BE2C (cell line): ENCODE data around the gene KIAA0408. TPM values are rescaled to one million over a fixed set of nuclear protein-coding genes. Genes with fewer than 3 reads are reported as not detected.

Source experiments
- DNase-seq: peaks from one replicate; pipeline ENCODE4 v3.0.0-alpha.2; 2020
- H3K27me3 ChIP-seq: fragments of 250-450 bp; sonication (Bioruptor Pico); 2 replicates; pipeline ENCODE4 v1.5.1; 2020; ENCODE audit warnings: mild to moderate bottlenecking
- H3K36me3 ChIP-seq: fragments of 250-450 bp; sonication (Bioruptor Pico); 2 replicates; pipeline ENCODE4 v1.5.1; 2020; ENCODE audit warnings: mild to moderate bottlenecking
- H3K4me1 ChIP-seq: fragments of 250-450 bp; sonication (Bioruptor Pico); 2 replicates; pipeline ENCODE4 v1.5.1; 2020
- H3K4me3 ChIP-seq: 2 replicates; pipeline ENCODE4 v1.5.1; 2011; ENCODE audit warnings: low read depth, low read length
- H3K9me3 ChIP-seq: fragments of 250-450 bp; sonication (Bioruptor Pico); 2 replicates; pipeline ENCODE4 v1.5.1; 2020
- polyA plus RNA-seq: library from polyadenylated mRNA; unstranded; fragments of >200 nt; gene quantifications from one replicate; pipeline ENCODE4 v1.2.1, GENCODE V29; 2012; ENCODE audit warnings: low read depth, missing spikeins; ENCODE audit not compliant: insufficient read length, insufficient read depth
- TF ChIP-seq, protein P1 (sequence below): IDR thresholded peaks from 2 replicates; pipeline ENCODE4 v1.5.1; 2012; ENCODE audit warnings: mild to moderate bottlenecking, low read depth, low read length

Gene KIAA0408
- polyA plus RNA-seq = 33.3 TPM

DNA sequence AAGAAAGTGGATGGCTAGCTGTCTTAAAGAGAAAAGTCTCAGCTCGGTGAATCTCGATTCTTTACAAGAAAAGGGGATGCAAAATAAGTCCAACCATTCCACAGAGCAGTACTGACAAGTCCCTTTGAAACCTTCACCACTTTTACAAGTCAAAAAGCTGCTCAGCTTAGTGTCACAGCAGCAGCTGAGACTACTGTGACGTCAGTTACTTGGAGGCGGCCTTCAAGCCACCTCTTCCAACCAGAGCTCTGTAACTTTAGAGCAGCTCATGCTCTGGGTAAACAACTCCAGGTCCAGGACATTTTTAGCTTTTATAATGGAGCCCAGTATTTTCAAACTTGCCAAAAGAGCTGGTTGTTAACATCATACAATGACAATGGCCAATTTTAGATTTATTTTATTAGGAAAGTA is at the start of gene KIAA0408:
TSS of gene KIAA0408 (minus strand) at position 159 of the 411 bp plus-strand sequence. CDS start 5,408 bp downstream, outside the sequence.
- Histone ChIP-seq H3K4me3 (no peak within 1 kb of the TSS), H3K36me3 (peaks cover 40% of the 10 kb centered on the region), H3K4me1 (no peaks in the 10 kb centered on the region), H3K27me3 (no peaks in the 10 kb centered on the region), H3K9me3 (no peaks in the 10 kb centered on the region)
- DNase-seq = no peak
- TF ChIP-seq, protein P1, sequence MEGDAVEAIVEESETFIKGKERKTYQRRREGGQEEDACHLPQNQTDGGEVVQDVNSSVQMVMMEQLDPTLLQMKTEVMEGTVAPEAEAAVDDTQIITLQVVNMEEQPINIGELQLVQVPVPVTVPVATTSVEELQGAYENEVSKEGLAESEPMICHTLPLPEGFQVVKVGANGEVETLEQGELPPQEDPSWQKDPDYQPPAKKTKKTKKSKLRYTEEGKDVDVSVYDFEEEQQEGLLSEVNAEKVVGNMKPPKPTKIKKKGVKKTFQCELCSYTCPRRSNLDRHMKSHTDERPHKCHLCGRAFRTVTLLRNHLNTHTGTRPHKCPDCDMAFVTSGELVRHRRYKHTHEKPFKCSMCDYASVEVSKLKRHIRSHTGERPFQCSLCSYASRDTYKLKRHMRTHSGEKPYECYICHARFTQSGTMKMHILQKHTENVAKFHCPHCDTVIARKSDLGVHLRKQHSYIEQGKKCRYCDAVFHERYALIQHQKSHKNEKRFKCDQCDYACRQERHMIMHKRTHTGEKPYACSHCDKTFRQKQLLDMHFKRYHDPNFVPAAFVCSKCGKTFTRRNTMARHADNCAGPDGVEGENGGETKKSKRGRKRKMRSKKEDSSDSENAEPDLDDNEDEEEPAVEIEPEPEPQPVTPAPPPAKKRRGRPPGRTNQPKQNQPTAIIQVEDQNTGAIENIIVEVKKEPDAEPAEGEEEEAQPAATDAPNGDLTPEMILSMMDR = no peak

DNA sequence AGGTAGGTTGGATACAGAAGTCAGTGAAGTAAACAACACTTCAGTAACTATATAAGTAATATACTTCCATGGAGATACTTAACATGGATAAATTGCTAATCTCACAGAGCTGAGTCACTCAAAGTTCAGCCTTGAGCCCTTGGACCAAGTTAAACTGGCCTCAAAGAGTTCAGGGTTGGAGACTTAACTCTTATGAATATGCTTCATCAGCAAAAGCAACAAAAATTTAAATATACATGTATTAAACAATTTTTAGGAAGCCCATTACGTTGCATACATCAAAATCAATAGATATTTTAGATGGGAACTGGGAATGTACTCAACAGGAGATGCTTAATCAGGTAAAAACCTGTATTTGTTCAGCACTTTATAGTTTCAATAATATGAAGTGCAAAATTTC is 47.7 kb upstream of the KIAA0408 start:
- DNase-seq = no peak
- Histone ChIP-seq H3K36me3 (peaks cover 84% of the 10 kb centered on the region), H3K27me3 (no peaks in the 10 kb centered on the region), H3K4me3 (no peak overlapping the region), H3K4me1 (peaks cover 15% of the 10 kb centered on the region), H3K9me3 (no peaks in the 10 kb centered on the region; the same call in 1 of the 2 replicates)
- TF ChIP-seq, protein P1 = no peak

DNA sequence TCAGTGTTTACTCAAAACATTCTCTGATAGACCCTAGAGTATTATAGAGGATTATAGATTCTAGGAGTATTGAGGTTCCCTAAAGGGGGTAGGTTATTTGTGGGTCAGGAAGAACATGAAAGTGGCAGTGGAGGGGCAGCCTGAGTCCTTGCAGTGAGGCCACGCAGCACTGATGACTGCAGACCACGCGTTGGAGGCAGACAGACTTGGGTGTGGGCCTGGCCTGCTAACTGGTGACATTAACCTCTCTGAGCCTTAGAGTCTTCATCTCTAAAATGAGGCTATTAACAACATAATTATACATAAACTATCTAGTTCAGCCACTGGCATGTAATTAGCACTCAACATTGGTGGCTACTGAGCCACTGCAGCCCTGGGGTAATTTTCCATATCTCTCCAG is 43.8 kb upstream of the KIAA0408 start:
- no peaks in the 10 kb centered on the region for H3K27me3 ChIP-seq
- H3K9me3 ChIP-seq = no peaks in the 10 kb centered on the region
- peaks cover 77% of the 10 kb centered on the region for H3K36me3 ChIP-seq
- H3K4me1 ChIP-seq = peaks cover 5% of the 10 kb centered on the region; the same call in 1 of the 2 replicates
- TF ChIP-seq, protein P1 = no peak
- no peak overlapping the region for H3K4me3 ChIP-seq
- DNase-seq = no peak

DNA sequence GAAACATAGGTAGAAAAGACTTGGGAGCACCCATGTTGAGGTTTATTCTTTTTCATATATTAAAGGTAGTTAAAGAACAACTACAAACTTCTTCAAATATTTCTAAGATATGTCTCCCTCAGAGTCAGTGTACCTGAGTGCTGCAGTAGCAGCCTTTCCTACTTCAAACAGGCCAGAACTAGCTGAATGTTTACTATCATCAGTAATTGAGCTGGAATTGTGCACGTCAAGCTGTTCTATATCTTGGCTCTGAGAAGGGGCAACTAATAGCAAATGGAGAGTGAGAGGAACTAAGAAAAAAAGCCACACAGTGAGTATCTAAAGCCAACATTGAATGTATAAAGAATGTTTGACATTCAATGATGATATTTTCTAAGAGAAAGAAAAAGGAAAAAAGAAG is 38.2 kb upstream of the KIAA0408 start:
- no peaks in the 10 kb centered on the region for H3K9me3 ChIP-seq
- no peak for DNase-seq
- no peaks in the 10 kb centered on the region for H3K4me1 ChIP-seq
- H3K27me3 ChIP-seq = no peaks in the 10 kb centered on the region
- H3K4me3 ChIP-seq = no peak overlapping the region
- peaks cover 81% of the 10 kb centered on the region for H3K36me3 ChIP-seq
- TF ChIP-seq, protein P1 = no peak

DNA sequence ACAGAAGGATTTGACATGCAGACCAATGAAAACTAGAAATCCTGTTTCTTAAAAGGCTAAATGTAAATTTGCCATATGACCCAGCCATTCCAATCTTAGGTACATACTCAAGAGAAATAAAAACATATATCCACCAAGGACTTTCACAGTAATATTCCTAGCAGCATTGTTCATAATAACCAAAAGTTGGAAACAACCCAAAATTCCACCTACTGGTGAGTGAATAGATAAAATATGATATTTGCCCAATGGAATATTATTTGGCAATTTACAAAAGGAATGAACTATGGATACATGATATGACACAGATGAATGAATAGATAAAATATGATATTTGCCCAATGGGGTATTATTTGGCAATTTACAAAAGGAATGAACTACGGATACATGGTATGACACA is 37.3 kb upstream of the KIAA0408 start:
- Histone ChIP-seq H3K9me3 (no peaks in the 10 kb centered on the region), H3K4me1 (no peaks in the 10 kb centered on the region), H3K27me3 (no peaks in the 10 kb centered on the region), H3K4me3 (no peak overlapping the region), H3K36me3 (peaks cover 87% of the 10 kb centered on the region)
- DNase-seq = no peak
- TF ChIP-seq, protein P1 = peak; percentile 5; the same call in 1 of the 2 replicates

DNA sequence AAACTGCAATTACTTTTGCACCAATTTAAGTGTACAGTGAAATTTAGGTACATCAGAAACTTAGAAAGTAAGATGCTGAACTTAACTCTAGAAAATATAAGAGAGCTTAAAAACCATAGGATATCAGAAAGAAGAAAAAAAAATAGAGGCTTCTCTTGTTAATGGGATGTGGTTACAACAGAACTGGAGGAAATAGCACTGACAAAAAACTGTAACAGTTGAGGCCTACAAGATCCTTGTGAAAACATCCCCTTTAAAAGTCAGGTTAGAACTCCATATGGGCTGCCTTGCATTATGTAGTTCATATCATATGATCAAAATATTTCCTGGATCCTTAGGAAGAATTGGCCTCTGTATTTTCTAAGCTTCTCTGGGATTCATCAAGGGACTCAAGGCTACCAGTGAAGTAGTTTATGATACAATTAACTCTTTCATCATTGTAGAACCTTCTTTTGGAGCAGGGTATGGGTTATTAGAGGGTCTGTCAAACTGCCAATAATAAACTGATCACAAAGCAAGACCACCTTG is 35.1 kb upstream of the KIAA0408 start:
- H3K4me1 ChIP-seq = no peaks in the 10 kb centered on the region
- H3K4me3 ChIP-seq = no peak overlapping the region
- H3K9me3 ChIP-seq = no peaks in the 10 kb centered on the region
- H3K27me3 ChIP-seq = no peaks in the 10 kb centered on the region
- H3K36me3 ChIP-seq = peaks cover 93% of the 10 kb centered on the region
- DNase-seq = no peak
- TF ChIP-seq, protein P1 = no peak
